ENCODE results near the gene ZNF653.

DNA sequence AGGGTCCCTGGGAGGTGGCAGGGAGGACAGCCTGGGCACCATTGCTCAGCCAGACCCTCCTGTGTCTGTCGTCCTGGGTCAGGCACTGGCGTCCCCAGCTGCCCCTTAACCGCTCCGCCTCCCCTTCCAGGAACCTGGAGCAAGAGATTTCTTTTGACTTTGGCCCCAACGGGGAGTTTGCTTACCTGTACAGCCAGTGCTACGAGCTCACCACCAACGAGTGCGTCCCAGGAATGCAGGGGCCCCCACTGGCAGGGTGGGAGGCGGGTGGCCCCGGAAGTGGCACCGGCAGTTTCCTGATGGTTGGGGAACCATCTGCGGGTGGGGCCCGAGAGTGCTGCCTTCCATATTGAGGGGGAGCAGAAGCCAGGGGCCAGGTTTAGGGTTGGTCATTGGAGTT is 57.2 kb downstream of the ZNF653 start:
- TF ChIP-seq, protein P1, sequence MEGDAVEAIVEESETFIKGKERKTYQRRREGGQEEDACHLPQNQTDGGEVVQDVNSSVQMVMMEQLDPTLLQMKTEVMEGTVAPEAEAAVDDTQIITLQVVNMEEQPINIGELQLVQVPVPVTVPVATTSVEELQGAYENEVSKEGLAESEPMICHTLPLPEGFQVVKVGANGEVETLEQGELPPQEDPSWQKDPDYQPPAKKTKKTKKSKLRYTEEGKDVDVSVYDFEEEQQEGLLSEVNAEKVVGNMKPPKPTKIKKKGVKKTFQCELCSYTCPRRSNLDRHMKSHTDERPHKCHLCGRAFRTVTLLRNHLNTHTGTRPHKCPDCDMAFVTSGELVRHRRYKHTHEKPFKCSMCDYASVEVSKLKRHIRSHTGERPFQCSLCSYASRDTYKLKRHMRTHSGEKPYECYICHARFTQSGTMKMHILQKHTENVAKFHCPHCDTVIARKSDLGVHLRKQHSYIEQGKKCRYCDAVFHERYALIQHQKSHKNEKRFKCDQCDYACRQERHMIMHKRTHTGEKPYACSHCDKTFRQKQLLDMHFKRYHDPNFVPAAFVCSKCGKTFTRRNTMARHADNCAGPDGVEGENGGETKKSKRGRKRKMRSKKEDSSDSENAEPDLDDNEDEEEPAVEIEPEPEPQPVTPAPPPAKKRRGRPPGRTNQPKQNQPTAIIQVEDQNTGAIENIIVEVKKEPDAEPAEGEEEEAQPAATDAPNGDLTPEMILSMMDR (conservative IDR thresholded peaks at IDR 0.05; ENCODE audit: low read depth, low read length), result no peak
- TF ChIP-seq EZH2 (IDR thresholded peaks at IDR 0.05; ENCODE audit: low read length, unreplicated experiment), result no peak
